ENCODE results near the gene ANKS1B. TPM values are rescaled to one million over a fixed set of nuclear protein-coding genes. Genes with fewer than 3 reads are reported as not detected.

The ANKS1B gene
- total RNA-seq, 1 donor from 2014 or later, result 8.2 TPM

DNA sequence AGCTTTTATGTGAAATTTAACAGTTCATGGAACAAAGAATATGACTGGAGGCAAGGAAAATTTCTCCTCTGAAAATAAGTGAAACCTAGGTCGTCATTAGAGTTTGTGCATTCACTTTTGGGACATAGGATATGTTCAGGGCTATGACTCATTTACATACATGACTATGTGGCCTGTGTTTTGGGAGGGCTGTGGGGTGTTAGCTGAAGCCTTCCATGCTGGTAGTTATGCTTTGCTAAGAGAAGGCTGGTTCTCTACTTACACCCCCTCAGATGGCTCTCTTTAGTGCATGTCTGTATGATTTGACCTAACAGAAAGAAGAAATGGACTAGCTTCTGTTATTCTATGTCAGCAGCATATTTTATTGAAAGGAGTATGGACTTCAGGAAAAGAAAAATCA, 753.7 kb downstream of the ANKS1B start:
- Histone ChIP-seq H3K36me3 (no peaks in the 10 kb centered on the region), H3K9me3 (no peaks in the 10 kb centered on the region), H3K4me1 (no peaks in the 10 kb centered on the region), H3K4me3 (no peak overlapping the region), H3K27ac (no peak overlapping the region), H3K27me3 (no peaks in the 10 kb centered on the region)
- TF ChIP-seq, protein P1, sequence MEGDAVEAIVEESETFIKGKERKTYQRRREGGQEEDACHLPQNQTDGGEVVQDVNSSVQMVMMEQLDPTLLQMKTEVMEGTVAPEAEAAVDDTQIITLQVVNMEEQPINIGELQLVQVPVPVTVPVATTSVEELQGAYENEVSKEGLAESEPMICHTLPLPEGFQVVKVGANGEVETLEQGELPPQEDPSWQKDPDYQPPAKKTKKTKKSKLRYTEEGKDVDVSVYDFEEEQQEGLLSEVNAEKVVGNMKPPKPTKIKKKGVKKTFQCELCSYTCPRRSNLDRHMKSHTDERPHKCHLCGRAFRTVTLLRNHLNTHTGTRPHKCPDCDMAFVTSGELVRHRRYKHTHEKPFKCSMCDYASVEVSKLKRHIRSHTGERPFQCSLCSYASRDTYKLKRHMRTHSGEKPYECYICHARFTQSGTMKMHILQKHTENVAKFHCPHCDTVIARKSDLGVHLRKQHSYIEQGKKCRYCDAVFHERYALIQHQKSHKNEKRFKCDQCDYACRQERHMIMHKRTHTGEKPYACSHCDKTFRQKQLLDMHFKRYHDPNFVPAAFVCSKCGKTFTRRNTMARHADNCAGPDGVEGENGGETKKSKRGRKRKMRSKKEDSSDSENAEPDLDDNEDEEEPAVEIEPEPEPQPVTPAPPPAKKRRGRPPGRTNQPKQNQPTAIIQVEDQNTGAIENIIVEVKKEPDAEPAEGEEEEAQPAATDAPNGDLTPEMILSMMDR (IDR thresholded peaks at IDR 0.05), result no peak
- no peak for DNase-seq (ENCODE audit: low spot score in 2 of 2)
- intact Hi-C loops (cut with DNase I), result no loop called here

DNA sequence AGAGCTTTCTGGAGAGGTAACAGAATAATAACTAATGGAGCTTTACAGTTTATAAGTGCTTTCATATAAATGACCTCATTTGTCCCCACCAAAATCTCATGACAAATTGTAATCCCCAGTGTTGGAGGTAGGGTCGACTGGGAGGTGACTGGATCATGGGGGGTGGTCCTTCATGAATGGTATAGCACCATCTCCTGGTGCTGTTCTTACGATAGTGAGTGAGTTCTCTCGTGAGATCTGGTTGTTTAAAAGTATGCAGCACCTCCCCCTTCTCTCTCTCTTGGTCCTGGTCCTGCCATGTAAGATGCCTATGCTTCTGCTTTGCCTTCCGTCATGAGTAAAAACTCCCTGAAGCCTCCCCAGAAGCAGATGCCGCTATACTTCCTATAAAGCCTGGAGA, 760.5 kb downstream of the ANKS1B start:
- Histone ChIP-seq H3K36me3 (no peaks in the 10 kb centered on the region), H3K27me3 (no peaks in the 10 kb centered on the region), H3K4me1 (peaks cover 0 to 2% of the 10 kb centered on the region in 2 donors), H3K4me3 (no peak overlapping the region), H3K9me3 (no peaks in the 10 kb centered on the region), H3K27ac (no peak overlapping the region)
- intact Hi-C loops (cut with DNase I), result no loop called here
- TF ChIP-seq, protein P1 (IDR thresholded peaks at IDR 0.05), result no peak
- DNase-seq (ENCODE audit: low spot score in 2 of 2), result no peak

DNA sequence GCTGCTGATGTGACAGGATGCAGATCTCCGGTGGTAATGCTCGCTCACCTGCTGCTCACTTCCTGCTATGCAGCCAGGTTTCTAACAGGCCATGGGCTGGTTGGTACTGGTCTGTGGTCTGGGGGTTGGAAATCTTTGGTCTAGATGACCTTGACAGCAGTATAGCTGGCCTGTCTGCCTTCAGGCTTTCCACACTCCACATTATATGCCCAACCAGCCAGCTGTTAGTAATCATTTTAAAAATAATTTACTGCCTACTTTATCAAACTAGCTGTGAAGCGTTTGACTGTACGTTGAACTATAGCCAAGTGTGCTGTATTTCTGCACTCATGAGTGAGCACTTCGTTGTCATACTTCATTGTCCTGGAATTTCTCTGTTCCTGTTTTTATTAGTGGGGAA, 761.2 kb downstream of the ANKS1B start:
- no peaks in the 10 kb centered on the region for H3K36me3 ChIP-seq
- intact Hi-C loops (cut with DNase I), result no loop called here
- H3K9me3 ChIP-seq, result no peaks in the 10 kb centered on the region
- TF ChIP-seq, protein P1 (IDR thresholded peaks at IDR 0.05), result no peak
- no peak overlapping the region for H3K27ac ChIP-seq
- H3K4me3 ChIP-seq, result no peak overlapping the region
- H3K27me3 ChIP-seq, result no peaks in the 10 kb centered on the region
- no peak for DNase-seq (ENCODE audit: low spot score in 2 of 2)
- peaks cover 0 to 2% of the 10 kb centered on the region in 2 donors for H3K4me1 ChIP-seq

DNA sequence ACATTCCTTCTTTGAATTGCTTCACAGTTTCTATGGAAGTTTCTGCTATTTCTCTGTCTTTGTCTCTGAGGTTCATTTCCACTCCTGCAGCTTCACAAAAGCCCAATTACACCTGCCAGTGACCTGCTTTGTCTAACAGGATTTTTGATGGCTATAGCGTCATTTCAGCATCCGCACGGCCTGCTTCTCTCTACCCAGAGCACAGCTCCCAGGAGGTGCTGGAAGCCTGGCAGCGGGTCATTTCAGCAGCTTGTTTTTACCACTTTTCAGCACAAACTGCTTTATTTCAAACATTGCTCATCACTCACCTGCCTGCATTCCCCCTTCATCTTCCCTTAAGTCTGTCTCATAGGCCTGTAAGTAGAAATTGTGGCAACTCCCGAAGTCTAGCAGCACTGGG, 771.7 kb downstream of the ANKS1B start:
- intact Hi-C loops (cut with DNase I), result no loop called here
- TF ChIP-seq, protein P1 (IDR thresholded peaks at IDR 0.05), result no peak

DNA sequence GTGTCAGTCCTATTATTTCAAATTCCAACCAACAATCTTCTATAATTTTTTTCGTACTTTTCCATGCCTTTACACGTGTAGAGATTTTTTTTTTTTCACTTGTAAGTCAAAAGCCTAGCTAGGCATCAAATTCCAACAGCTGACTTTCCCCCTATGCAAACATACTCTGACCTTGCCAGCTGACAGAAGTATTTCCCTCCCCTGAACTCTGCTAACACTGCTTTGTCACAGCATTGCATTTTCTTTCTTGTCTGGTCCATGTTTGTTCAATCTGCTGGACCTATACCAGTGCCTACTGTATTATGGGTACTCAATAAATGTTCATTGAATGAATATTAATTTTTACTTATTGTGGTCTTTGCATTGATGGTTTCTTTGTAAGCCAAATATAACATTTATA, 772.5 kb downstream of the ANKS1B start:
- Histone ChIP-seq H3K27ac (no peak overlapping the region), H3K36me3 (no peaks in the 10 kb centered on the region), H3K4me1 (no peaks in the 10 kb centered on the region), H3K4me3 (no peak overlapping the region), H3K27me3 (no peaks in the 10 kb centered on the region), H3K9me3 (peaks cover 0 to 16% of the 10 kb centered on the region in 2 donors)
- DNase-seq (ENCODE audit: low spot score in 2 of 2), result no peak
- intact Hi-C loops (cut with DNase I), result no loop called here
- TF ChIP-seq, protein P1 (IDR thresholded peaks at IDR 0.05), result no peak

More for the DNA sequence above, 771.7 kb downstream of the ANKS1B start:
- H3K36me3 ChIP-seq, result no peaks in the 10 kb centered on the region
- no peaks in the 10 kb centered on the region for H3K27me3 ChIP-seq
- H3K4me3 ChIP-seq, result no peak overlapping the region
- no peaks in the 10 kb centered on the region for H3K4me1 ChIP-seq
- no peak overlapping the region for H3K27ac ChIP-seq
- H3K9me3 ChIP-seq, result peaks cover 0 to 16% of the 10 kb centered on the region in 2 donors
- DNase-seq (ENCODE audit: low spot score in 2 of 2), result no peak

DNA sequence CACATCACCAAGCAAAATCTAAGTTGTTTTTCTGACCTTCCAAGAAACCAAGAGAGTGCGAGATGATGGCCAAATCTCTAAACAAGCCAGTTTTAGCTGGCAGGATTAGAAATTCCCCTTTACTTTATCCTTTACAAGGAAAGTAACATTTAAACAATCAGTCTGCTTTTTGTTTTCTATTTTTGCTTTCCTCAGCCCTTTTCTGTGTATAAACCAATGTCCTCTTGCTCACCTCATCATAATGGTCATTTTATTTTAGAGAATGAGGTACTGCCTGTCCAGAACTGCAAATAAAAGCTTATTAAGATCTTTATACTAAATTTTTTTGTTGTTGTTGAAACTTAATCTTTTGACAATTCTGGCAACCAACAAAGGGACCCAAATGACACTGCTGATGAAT, 779.6 kb downstream of the ANKS1B start:
- intact Hi-C loops (cut with DNase I), result no loop called here
- no peaks in the 10 kb centered on the region for H3K27me3 ChIP-seq
- H3K9me3 ChIP-seq, result peaks cover 0 to 3% of the 10 kb centered on the region in 2 donors
- no peak overlapping the region for H3K27ac ChIP-seq
- TF ChIP-seq, protein P1 (IDR thresholded peaks at IDR 0.05), result no peak
- H3K4me1 ChIP-seq, result no peaks in the 10 kb centered on the region
- H3K36me3 ChIP-seq, result no peaks in the 10 kb centered on the region
- no peak for DNase-seq (ENCODE audit: low spot score in 2 of 2)
- H3K4me3 ChIP-seq, result no peak overlapping the region
